Trophoblast cell (in vitro differentiated cells and primary cell): ENCODE data around the gene RBMX.
"Not testable (repeated sequence)": the region's sequence is repeated elsewhere in the genome, so short reads cannot be mapped to it uniquely, and the experiment has no call there.

Source experiments
- DNase-seq, 2 donors: peaks; one replicate each; pipeline ENCODE4 v3.0.0-alpha.2; 2016
- H2AFZ ChIP-seq: 2 replicates; pipeline ENCODE4 v1.6.1; 2013; ENCODE audit warnings: low read length, moderate library complexity, mild to moderate bottlenecking; ENCODE audit not compliant: insufficient read depth, poor library complexity
- H2AK5ac ChIP-seq: 2 replicates; pipeline ENCODE4 v1.6.1; 2013; ENCODE audit warnings: mild to moderate bottlenecking, low read length
- H2BK120ac ChIP-seq: 2 replicates; pipeline ENCODE4 v1.6.1; 2013; ENCODE audit warnings: low read length, mild to moderate bottlenecking, moderate library complexity; ENCODE audit not compliant: insufficient read depth, poor library complexity
- H2BK12ac ChIP-seq: 2 replicates; pipeline ENCODE4 v1.6.1; 2013; ENCODE audit warnings: mild to moderate bottlenecking, low read length, moderate library complexity
- H2BK5ac ChIP-seq: 2 replicates; pipeline ENCODE4 v1.6.1; 2013; ENCODE audit warnings: low read length, low read depth, moderate library complexity, mild to moderate bottlenecking; ENCODE audit not compliant: poor library complexity
- H3K14ac ChIP-seq: 2 replicates; pipeline ENCODE4 v1.6.1; 2013; ENCODE audit warnings: mild to moderate bottlenecking, low read length
- H3K18ac ChIP-seq: 2 replicates; pipeline ENCODE4 v1.6.1; 2013; ENCODE audit warnings: mild to moderate bottlenecking, low read length
- H3K23ac ChIP-seq: 2 replicates; pipeline ENCODE4 v1.6.1; 2013; ENCODE audit warnings: low read length
- H3K27ac ChIP-seq: 2 replicates; pipeline ENCODE4 v1.5.1; 2013; ENCODE audit warnings: low read depth, mild to moderate bottlenecking, inconsistent platforms, low read length, moderate library complexity
- H3K27me3 ChIP-seq: 2 replicates; pipeline ENCODE4 v1.6.1; 2013; ENCODE audit warnings: inconsistent platforms, mild to moderate bottlenecking, low read length, moderate library complexity; ENCODE audit not compliant: insufficient read depth
- H3K36me3 ChIP-seq, 2 experiments: 1 replicate in 1 of 2; 2 replicates in 1 of 2; pipeline ENCODE4 v1.6.1; 2013; ENCODE audit warnings: low read length in 2 of 2, mild to moderate bottlenecking in 2 of 2, moderate library complexity in 1 of 2; ENCODE audit not compliant: insufficient read depth in 2 of 2, control insufficient read depth in 1 of 2
- H3K4ac ChIP-seq: 2 replicates; pipeline ENCODE4 v1.6.1; 2013; ENCODE audit warnings: low read depth, mild to moderate bottlenecking, low read length, moderate library complexity
- H3K4me1 ChIP-seq, 2 experiments: 1 replicate in 1 of 2; 2 replicates in 1 of 2; pipeline ENCODE4 v1.6.1; 2013; ENCODE audit warnings: low read length in 2 of 2, mild to moderate bottlenecking in 2 of 2, moderate library complexity in 1 of 2; ENCODE audit not compliant: insufficient read depth in 2 of 2, control insufficient read depth in 1 of 2
- H3K4me2 ChIP-seq: 2 replicates; pipeline ENCODE4 v1.6.1; 2013; ENCODE audit warnings: inconsistent platforms, mild to moderate bottlenecking, low read length, moderate library complexity
- H3K4me3 ChIP-seq: 2 replicates; pipeline ENCODE4 v1.5.1; 2013; ENCODE audit warnings: mild to moderate bottlenecking, low read depth, low read length, inconsistent platforms
- H3K79me1 ChIP-seq: one replicate; pipeline ENCODE4 v1.6.1; 2013; ENCODE audit warnings: low read length
- H3K79me2 ChIP-seq: 2 replicates; pipeline ENCODE4 v1.6.1; 2013; ENCODE audit warnings: low read length, mild to moderate bottlenecking; ENCODE audit not compliant: control insufficient read depth, insufficient read depth, poor library complexity
- H3K9ac ChIP-seq: 2 replicates; pipeline ENCODE4 v1.6.1; 2013; ENCODE audit warnings: mild to moderate bottlenecking, low read length
- H3K9me3 ChIP-seq: 2 replicates; pipeline ENCODE4 v1.6.1; 2013; ENCODE audit warnings: low read depth, mild to moderate bottlenecking, control low read depth, inconsistent platforms, low read length; ENCODE audit not compliant: insufficient read depth
- H4K12ac ChIP-seq: 2 replicates; pipeline ENCODE4 v1.6.1; 2013; ENCODE audit warnings: low read depth, mild to moderate bottlenecking, low read length, moderate library complexity
- H4K8ac ChIP-seq: 2 replicates; pipeline ENCODE4 v1.6.1; 2013; ENCODE audit warnings: low read depth, mild to moderate bottlenecking, low read length, moderate library complexity
- H4K91ac ChIP-seq: one replicate; pipeline ENCODE4 v1.6.1; 2013; ENCODE audit warnings: low read depth, mild to moderate bottlenecking, low read length, moderate library complexity
- WGBS: extraction: QIAGEN DNeasy Blood & Tissue Kit; methylation state at CpG from one replicate; pipeline ENCODE4 v1.1.7; 2013; ENCODE audit warnings: missing lambda C conversion rate; ENCODE audit not compliant: insufficient read length, insufficient coverage; ENCODE audit errors: extremely low coverage; 5-methylcytosine and 5-hydroxymethylcytosine counted together

Gene RBMX

DNA sequence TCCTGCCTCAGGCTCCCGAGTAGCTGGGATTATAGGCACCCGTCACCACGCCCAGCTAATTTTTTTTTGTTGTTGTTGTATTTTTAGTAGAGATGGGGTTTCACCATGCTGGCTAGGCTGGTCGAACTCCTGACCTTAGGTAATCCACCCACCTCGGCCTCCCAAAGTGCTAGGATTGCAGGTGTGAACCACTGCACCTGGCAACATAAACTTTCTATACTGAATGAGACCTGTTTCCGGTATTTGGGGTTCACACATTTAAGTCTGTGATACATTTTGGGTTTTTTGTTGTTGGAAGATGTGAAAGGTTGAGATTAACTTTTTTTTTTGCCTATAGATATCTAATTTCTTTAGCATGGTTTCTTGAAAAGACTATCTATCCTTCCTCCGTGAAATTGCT is 31.1 kb upstream of the RBMX start:
- H2BK5ac ChIP-seq, H3K4me2 ChIP-seq, H3K79me1 ChIP-seq, H3K27ac ChIP-seq, H4K91ac ChIP-seq, H2BK120ac ChIP-seq, H2AFZ ChIP-seq, H3K36me3 ChIP-seq, H3K9ac ChIP-seq, H4K12ac ChIP-seq, H3K18ac ChIP-seq, H3K4me3 ChIP-seq, H3K4ac ChIP-seq, H3K23ac ChIP-seq, H3K79me2 ChIP-seq, H2AK5ac ChIP-seq, H3K4me1 ChIP-seq, H4K8ac ChIP-seq, H2BK12ac ChIP-seq, H3K14ac ChIP-seq, DNase-seq, H3K27me3 ChIP-seq, H3K9me3 ChIP-seq: not testable (repeated sequence)
- no CpG with 5 or more reads among the region's 7 CpGs for WGBS

DNA sequence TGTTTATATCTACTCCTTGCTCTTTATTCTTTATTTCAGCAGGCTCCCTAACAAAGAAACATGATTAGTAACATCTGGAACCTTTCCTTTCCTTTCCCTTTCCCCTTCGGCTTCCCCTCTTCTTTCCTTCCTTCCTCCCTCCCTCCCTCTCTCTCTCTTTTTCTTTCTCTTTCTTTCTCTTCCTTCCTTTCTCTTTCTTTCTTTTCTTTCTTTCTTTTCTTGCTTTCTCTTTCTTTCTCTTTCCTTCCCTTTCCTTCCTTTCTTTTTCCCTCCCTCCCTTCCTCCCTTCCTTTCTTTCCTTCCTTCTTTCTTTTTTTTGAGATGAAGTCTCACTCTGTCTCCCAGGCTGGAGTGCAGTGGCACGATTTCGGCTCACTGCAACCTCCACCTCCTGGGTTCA is 30.7 kb upstream of the RBMX start:
- no CpG with 5 or more reads among the region's 3 CpGs for WGBS
- H2AK5ac ChIP-seq, result no peak overlapping the region

GRCh38 chrX:136910565-136911035 is 30.1 kb upstream of the RBMX start:
- WGBS, result no CpG with 5 or more reads among the region's 4 CpGs
- no peak overlapping the region for H3K18ac ChIP-seq
- peaks cover 3% of the 10 kb centered on the region for H3K79me1 ChIP-seq
- no peak for DNase-seq
- no peak overlapping the region for H3K27ac ChIP-seq
- no peak overlapping the region for H3K14ac ChIP-seq
- no peak overlapping the region for H4K12ac ChIP-seq
- H2BK120ac ChIP-seq, result no peak overlapping the region
- peak overlapping the region; percentile 75 for H3K4me2 ChIP-seq
- H3K4ac ChIP-seq, result no peak overlapping the region
- no peaks in the 10 kb centered on the region for H3K36me3 ChIP-seq
- peaks cover 2% of the 10 kb centered on the region for H3K79me2 ChIP-seq
- H3K4me3 ChIP-seq, result no peak overlapping the region
- no peak overlapping the region for H2AK5ac ChIP-seq
- no peak overlapping the region for H3K9ac ChIP-seq
- H2AFZ ChIP-seq, result no peak overlapping the region
- no peak overlapping the region for H2BK12ac ChIP-seq
- no peaks in the 10 kb centered on the region for H3K27me3 ChIP-seq
- no peak overlapping the region for H4K91ac ChIP-seq
- no peak overlapping the region for H2BK5ac ChIP-seq
- no peaks in the 10 kb centered on the region for H3K9me3 ChIP-seq
- H3K23ac ChIP-seq, result no peak overlapping the region
- H3K4me1 ChIP-seq, result no peaks in the 10 kb centered on the region
- H4K8ac ChIP-seq, result no peak overlapping the region

More for the DNA sequence above, 30.7 kb upstream of the RBMX start:
- H3K9me3 ChIP-seq, result no peaks in the 10 kb centered on the region
- H3K4me3 ChIP-seq, result no peak overlapping the region
- no peak overlapping the region for H3K14ac ChIP-seq
- no peak overlapping the region for H3K18ac ChIP-seq
- H3K4me2 ChIP-seq, result no peak overlapping the region
- no peak overlapping the region for H4K12ac ChIP-seq
- H4K8ac ChIP-seq, result no peak overlapping the region
- no peak overlapping the region for H2AFZ ChIP-seq
- peaks cover 3% of the 10 kb centered on the region for H3K79me1 ChIP-seq
- H2BK12ac ChIP-seq, result no peak overlapping the region
- H3K27me3 ChIP-seq, result no peaks in the 10 kb centered on the region
- H4K91ac ChIP-seq, result no peak overlapping the region
- no peaks in the 10 kb centered on the region for H3K4me1 ChIP-seq
- no peak overlapping the region for H3K27ac ChIP-seq
- H3K23ac ChIP-seq, result no peak overlapping the region
- H3K36me3 ChIP-seq, result no peaks in the 10 kb centered on the region
- peaks cover 2% of the 10 kb centered on the region for H3K79me2 ChIP-seq
- H3K9ac ChIP-seq, result no peak overlapping the region
- H2BK120ac ChIP-seq, result no peak overlapping the region
- H2BK5ac ChIP-seq, result no peak overlapping the region
- no peak overlapping the region for H3K4ac ChIP-seq
- no peak for DNase-seq

DNA sequence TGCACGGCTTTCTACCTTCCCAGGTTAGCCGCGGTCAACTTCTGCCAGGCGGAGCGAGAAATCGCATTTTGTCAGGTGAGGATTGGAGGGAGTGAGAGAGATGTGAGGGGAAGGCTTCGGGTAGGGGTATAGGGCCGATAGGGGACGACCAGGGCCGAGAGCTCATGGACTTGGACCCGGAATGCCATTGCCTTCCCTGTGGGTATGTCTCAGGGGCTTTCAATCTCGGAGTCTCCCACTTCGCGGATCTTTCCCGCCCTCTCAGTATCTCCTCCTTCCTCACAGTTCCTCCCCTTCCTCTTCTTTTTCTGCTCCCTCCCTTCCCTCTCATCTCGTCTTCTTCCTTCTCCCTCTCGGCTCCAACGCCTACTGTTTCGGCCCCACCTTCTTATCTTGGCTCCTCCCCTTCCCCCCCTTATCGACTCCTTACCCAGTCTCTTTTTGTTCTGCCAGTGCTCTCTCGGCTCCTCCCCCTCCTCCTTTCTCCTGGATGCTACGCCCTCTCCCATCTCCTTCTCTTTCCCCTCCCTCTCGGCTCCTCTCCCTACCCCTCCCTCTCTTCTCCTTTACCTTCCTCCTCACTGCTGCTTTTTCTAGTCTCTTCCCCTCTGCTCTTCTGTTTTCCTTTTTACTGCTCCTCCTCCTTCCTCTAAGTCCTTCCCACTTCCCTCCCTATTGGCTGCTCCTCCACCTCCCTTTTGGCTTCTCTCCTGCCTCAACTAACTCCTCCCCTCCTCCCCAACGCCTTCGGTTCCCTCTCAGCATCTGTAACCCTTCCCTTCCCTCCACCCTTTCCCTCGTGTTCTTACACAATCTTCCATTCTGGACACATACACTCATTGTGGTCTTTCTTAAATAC is 29.4 kb upstream of the RBMX start:
- H3K4me1 ChIP-seq, result no peaks in the 10 kb centered on the region
- H2BK120ac ChIP-seq, result peak overlapping the region; percentile 46

More for the DNA sequence above, 29.4 kb upstream of the RBMX start:
- Histone ChIP-seq H3K27me3 (no peaks in the 10 kb centered on the region), H3K4ac (no peak overlapping the region), H3K36me3 (no peaks in the 10 kb centered on the region), H4K12ac (no peak overlapping the region), H3K18ac (no peak overlapping the region), H2AFZ (peak overlapping the region; percentile 81), H3K79me2 (peaks cover 2% of the 10 kb centered on the region), H2BK12ac (no peak overlapping the region), H2AK5ac (no peak overlapping the region), H3K27ac (peak overlapping the region; percentile 60), H3K14ac (peak overlapping the region; percentile 76), H4K8ac (peak overlapping the region; percentile 88), H4K91ac (peak overlapping the region; percentile 85), H3K9ac (no peak overlapping the region), H3K23ac (no peak overlapping the region), H2BK5ac (peak overlapping the region; percentile 47), H3K4me3 (peak overlapping the region; percentile 76), H3K9me3 (no peaks in the 10 kb centered on the region), H3K79me1 (peaks cover 3% of the 10 kb centered on the region), H3K4me2 (peak overlapping the region; percentile 75)
- DNase-seq, result peak; percentile 70 to 75
- WGBS, result no CpG with 5 or more reads among the region's 26 CpGs
